ENCODE results near the gene RNF150. TPM values are rescaled to one million over a fixed set of nuclear protein-coding genes. Genes with fewer than 3 reads are reported as not detected.
"Not testable (repeated sequence)": the region's sequence is repeated elsewhere in the genome, so short reads cannot be mapped to it uniquely, and the experiment has no call there.

The RNF150 gene
- total RNA-seq, 3 donors from 2014 or later, result 2.5 to 88.8 (median 3.1) TPM

DNA sequence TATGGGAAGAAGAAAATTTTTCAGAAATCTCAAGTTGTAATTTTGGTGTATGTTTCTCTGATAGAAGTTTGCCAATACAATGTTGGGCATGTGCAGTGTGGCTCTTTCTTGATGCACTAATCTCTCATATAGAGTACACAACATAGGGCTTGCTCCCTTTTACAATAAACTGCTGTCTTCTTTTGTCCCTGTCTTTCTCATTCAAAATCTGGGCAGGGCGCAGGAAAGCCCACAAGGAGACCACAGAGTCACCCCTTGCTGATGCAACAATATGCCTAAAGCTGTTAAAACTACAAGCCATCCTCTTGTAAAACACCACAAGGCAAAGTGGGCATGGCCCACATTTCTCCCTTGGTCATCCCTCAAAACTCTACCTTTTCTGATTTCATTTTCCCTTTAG is 313.7 kb downstream of the RNF150 start:
- DNase-seq (no peak), ATAC-seq (no peak)
- TF ChIP-seq, protein P1, sequence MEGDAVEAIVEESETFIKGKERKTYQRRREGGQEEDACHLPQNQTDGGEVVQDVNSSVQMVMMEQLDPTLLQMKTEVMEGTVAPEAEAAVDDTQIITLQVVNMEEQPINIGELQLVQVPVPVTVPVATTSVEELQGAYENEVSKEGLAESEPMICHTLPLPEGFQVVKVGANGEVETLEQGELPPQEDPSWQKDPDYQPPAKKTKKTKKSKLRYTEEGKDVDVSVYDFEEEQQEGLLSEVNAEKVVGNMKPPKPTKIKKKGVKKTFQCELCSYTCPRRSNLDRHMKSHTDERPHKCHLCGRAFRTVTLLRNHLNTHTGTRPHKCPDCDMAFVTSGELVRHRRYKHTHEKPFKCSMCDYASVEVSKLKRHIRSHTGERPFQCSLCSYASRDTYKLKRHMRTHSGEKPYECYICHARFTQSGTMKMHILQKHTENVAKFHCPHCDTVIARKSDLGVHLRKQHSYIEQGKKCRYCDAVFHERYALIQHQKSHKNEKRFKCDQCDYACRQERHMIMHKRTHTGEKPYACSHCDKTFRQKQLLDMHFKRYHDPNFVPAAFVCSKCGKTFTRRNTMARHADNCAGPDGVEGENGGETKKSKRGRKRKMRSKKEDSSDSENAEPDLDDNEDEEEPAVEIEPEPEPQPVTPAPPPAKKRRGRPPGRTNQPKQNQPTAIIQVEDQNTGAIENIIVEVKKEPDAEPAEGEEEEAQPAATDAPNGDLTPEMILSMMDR (IDR thresholded peaks at IDR 0.05), result no peak
- Histone ChIP-seq H3K9me3 (peaks cover 3% of the 10 kb centered on the region), H3K36me3 (ENCODE audit: low read depth) (no peaks in the 10 kb centered on the region), H3K4me1 (ENCODE audit: low read depth) (no peaks in the 10 kb centered on the region), H3K4me3 (no peak overlapping the region)
- intact Hi-C loops (cut with DNase I, micrococcal nuclease), result no loop called here

DNA sequence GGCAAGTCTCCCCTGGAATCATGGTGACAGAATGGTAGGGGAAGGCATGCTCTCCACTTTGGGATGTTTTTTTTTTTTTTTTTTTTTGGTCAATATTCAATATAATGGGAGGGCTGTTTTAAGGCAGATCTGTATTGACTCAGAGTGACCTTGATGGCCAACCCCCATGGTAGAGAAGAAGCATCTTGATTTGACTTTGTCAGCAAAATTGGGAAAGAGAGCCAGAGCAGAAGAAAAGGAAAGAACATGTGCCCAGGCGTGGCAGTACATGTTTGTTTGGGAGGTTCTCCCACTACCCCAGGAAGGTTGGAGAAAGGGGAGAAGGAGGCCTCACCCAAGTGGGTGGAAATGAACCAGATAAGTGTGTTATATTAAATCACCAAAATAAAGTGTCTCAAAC is 314.8 kb downstream of the RNF150 start:
- ATAC-seq (no peak), DNase-seq (no peak)
- H3K4me1 ChIP-seq (ENCODE audit: low read depth), result no peaks in the 10 kb centered on the region
- intact Hi-C loops (cut with DNase I, micrococcal nuclease), result no loop called here
- no peaks in the 10 kb centered on the region for H3K36me3 ChIP-seq (ENCODE audit: low read depth)
- TF ChIP-seq, protein P1 (IDR thresholded peaks at IDR 0.05), result no peak
- H3K4me3 ChIP-seq, result no peak overlapping the region
- H3K9me3 ChIP-seq, result peaks cover 3% of the 10 kb centered on the region

DNA sequence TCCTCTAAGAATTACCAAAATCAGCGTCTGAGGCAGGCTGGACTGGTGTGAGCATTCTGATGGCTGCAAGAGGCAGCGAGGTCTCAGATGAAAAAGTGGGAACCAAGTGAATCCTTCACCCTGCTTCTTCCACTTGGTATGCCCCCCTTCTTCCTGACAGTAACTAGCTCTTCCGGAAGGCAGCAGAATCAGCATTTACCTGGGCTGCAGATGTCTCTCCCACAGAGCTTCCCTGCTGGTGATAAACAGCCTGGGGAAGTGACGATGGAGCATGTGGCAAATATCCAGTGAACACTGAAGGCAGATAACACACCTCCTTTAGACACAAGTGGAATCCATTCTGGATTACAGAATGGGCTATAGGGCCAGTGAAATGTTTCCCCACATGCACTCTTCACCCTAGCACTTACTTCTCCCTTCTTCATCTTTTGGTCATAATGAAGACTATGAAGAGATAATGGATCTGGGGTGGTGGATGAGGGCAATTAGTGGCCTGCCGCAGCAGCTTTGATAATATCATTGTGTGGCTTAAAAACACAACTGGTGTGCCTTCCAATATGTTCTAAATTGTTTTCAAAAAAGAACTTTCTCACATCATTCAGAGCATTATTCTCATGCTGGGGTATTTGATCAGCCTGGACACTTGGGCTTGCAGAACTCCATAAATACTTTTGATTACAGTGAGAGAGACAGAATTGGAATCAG is 316.3 kb downstream of the RNF150 start:
- DNase-seq (no peak), ATAC-seq (no peak)
- intact Hi-C loops (cut with DNase I, micrococcal nuclease), result no loop called here
- H3K4me1 ChIP-seq (ENCODE audit: low read depth), result no peaks in the 10 kb centered on the region
- TF ChIP-seq, protein P1 (IDR thresholded peaks at IDR 0.05), result no peak
- H3K4me3 ChIP-seq, result no peak overlapping the region
- H3K36me3 ChIP-seq (ENCODE audit: low read depth), result no peaks in the 10 kb centered on the region
- peaks cover 3% of the 10 kb centered on the region for H3K9me3 ChIP-seq

DNA sequence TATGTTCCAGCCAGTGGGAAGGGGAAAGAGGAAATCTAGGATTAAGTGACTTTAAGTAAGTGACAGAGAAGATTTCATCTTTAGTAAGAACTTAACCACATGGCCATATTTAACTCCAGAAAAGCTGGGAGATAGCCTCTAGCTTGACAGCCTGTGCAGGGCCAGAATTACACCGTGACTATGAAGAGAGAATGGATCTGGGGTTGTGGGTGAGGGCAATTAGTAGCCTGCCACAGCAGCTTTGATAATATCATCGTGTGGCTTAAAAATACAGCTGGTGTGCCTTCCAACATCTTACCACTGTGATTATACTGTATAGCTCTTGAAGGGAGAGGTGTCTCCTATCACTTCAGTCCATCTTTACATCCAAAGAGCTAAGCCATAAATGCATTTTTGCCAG is 319.5 kb downstream of the RNF150 start:
- TF ChIP-seq, protein P1 (IDR thresholded peaks at IDR 0.05), result no peak
- Histone ChIP-seq H3K36me3 (ENCODE audit: low read depth) (no peaks in the 10 kb centered on the region), H3K4me1 (ENCODE audit: low read depth) (no peaks in the 10 kb centered on the region), H3K9me3 (no peaks in the 10 kb centered on the region), H3K4me3 (no peak overlapping the region)
- DNase-seq (no peak), ATAC-seq (no peak)
- intact Hi-C loops (cut with DNase I, micrococcal nuclease), result no loop called here

DNA sequence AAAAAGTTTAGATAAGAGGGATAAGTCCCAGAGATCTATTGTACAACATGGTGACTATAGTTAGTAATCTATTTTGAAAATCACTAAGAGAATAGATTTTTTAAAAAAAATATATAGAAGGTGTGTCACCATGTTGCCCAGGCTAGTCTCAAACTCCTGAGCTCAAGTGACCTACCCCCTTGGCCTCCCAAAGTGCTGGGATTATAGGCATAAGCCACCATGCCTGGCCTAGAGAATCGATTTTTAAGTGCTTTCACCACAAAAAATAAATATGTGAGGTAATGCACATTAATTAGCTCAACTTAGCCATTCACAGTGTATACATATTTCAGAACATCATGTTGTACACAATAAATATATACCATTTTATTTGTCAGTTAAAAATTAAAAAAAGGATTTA is 320.4 kb downstream of the RNF150 start:
- no peak for DNase-seq
- no peaks in the 10 kb centered on the region for H3K4me1 ChIP-seq (ENCODE audit: low read depth)
- H3K4me3 ChIP-seq, result no peak overlapping the region
- intact Hi-C loops (cut with DNase I, micrococcal nuclease), result no loop called here
- TF ChIP-seq, protein P1 (IDR thresholded peaks at IDR 0.05), result no peak
- no peaks in the 10 kb centered on the region for H3K9me3 ChIP-seq
- no peaks in the 10 kb centered on the region for H3K36me3 ChIP-seq (ENCODE audit: low read depth)
- ATAC-seq, result no peak

DNA sequence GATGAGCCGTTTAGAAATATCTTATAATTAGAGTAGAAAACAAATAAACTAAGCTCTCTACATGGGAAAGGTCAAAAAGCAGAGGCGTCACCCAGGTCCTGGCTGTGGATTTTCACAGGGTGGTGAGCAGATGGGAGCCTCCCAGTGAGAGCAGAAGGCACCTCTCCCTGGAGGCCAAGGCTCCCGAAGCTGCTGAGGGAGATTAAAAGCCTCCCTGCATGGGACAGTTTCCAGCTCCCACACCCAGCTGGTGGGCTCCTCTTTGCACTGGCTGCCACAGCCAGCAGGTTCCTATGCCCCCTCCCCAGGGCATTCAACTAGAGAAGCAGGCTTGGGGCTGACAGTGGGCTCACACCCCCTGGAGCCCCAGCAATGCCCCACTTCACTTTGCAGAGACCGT is 321.8 kb downstream of the RNF150 start:
- intact Hi-C loops (cut with DNase I, micrococcal nuclease), result no loop called here
- no peaks in the 10 kb centered on the region for H3K4me1 ChIP-seq (ENCODE audit: low read depth)
- no peak overlapping the region for H3K4me3 ChIP-seq
- no peaks in the 10 kb centered on the region for H3K36me3 ChIP-seq (ENCODE audit: low read depth)
- ATAC-seq, result no peak
- TF ChIP-seq, protein P1 (IDR thresholded peaks at IDR 0.05), result no peak
- no peak for DNase-seq
- no peaks in the 10 kb centered on the region for H3K9me3 ChIP-seq

DNA sequence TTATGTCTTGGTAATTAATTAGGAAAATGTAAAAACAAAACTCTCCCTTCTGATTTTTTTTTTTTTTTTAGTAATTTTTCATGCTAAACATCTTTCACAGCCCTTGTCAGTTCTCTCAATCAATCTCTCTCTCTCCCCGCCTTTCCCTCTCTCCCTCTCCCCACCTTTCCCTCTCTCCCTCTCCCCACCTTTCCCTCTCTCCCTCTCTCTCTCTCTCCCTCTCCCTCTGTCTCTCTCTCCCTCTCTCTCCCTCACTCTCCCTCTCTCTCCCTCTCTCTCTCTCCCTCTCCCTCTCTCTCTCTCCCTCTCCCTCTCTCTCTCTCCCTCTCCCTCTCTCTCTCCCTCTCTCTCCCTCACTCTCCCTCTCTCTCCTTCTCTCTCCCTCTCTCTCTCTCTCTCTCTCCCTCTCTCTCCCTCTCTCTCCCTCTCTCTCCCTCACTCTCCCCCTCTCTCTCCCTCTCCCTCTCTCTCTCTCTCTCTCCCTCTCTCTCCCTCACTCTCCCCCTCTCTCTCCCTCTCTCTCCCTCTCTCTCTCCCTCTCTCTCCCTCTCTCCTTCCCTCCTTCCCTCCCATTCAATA is 322.6 kb downstream of the RNF150 start:
- DNase-seq; ATAC-seq; H3K4me3 ChIP-seq; intact Hi-C loops (cut with DNase I, micrococcal nuclease); H3K4me1 ChIP-seq (ENCODE audit: low read depth); H3K36me3 ChIP-seq (ENCODE audit: low read depth); H3K9me3 ChIP-seq: not testable (repeated sequence)

Data from mucosa of descending colon (tissue), 3 donors.